GM12892 (cell line): ENCODE data around the gene CLIC5.

Experiments
- POLR2A ChIP-seq: IDR thresholded peaks from 2 replicates; pipeline ENCODE4 v1.6.1; 2011; ENCODE audit warnings: low read depth, low read length, control low read depth
- TAF1 ChIP-seq: IDR thresholded peaks from 2 replicates; pipeline ENCODE4 v1.6.1; 2011; ENCODE audit warnings: low read depth, mild to moderate bottlenecking, control low read depth, low read length, borderline replicate concordance

- no peak for TF ChIP-seq POLR2A
- no peak for TF ChIP-seq TAF1
Observed at GRCh38 chr6:45965007-45965406, 50.7 kb downstream of the CLIC5 start.
